Hematopoietic multipotent progenitor cell (in vitro differentiated cells): ENCODE measurements around the gene BCAS3. TPM values are rescaled to one million over a fixed set of nuclear protein-coding genes. Genes with fewer than 3 reads are reported as not detected.

Experiments used
- DNase-seq, 3 donors: peaks; one replicate each; pipeline ENCODE4 v3.0.0-alpha.2; 2011 to 2015; ENCODE audit warnings: low read depth in 2 of 3, low spot score in 2 of 3
- total RNA-seq: library from RNA; depleted of rRNA; stranded (reverse); fragments of >200 nt; gene quantifications from one replicate; pipeline ENCODE4 v1.2.3, GENCODE V29; 2012

Gene BCAS3
- total RNA-seq, 1 donor = 50.6 TPM

GRCh38 chr17:61265397-61265796 lies 587.7 kb downstream of the BCAS3 start:
- DNase-seq = no peak

GRCh38 chr17:61267847-61268246 lies 590.2 kb downstream of the BCAS3 start:
- no peak for DNase-seq

GRCh38 chr17:61275395-61275794 lies 597.7 kb downstream of the BCAS3 start:
- no peak for DNase-seq

- no peak for DNase-seq
Observed at GRCh38 chr17:61276806-61277205, 599.2 kb downstream of the BCAS3 start.

GRCh38 chr17:61279476-61280145 lies 602.0 kb downstream of the BCAS3 start:
- DNase-seq = no peak

- no peak for DNase-seq
Observed at GRCh38 chr17:61280338-61280737, 602.7 kb downstream of the BCAS3 start.

GRCh38 chr17:61280851-61281250 lies 603.2 kb downstream of the BCAS3 start:
- no peak for DNase-seq

- DNase-seq = no peak
Observed at GRCh38 chr17:61282377-61282776, 604.7 kb downstream of the BCAS3 start.

GRCh38 chr17:61283043-61283442 lies 605.4 kb downstream of the BCAS3 start:
- DNase-seq = no peak

GRCh38 chr17:61284174-61284573 lies 606.5 kb downstream of the BCAS3 start:
- DNase-seq = no peak

- no peak for DNase-seq
Observed at GRCh38 chr17:61284746-61285145, 607.1 kb downstream of the BCAS3 start.

GRCh38 chr17:61285526-61286320 lies 608.1 kb downstream of the BCAS3 start:
- no peak for DNase-seq

GRCh38 chr17:61286449-61286848 lies 608.8 kb downstream of the BCAS3 start:
- DNase-seq = no peak

- no peak for DNase-seq
Observed at GRCh38 chr17:61289408-61290385, 612.0 kb downstream of the BCAS3 start.

- DNase-seq = no peak
Observed at GRCh38 chr17:61291451-61292285, 614.0 kb downstream of the BCAS3 start.

GRCh38 chr17:61294286-61294685 lies 616.6 kb downstream of the BCAS3 start:
- DNase-seq = no peak

- DNase-seq = no peak
Observed at GRCh38 chr17:61294777-61295176, 617.1 kb downstream of the BCAS3 start.

GRCh38 chr17:61296058-61296457 lies 618.4 kb downstream of the BCAS3 start:
- no peak for DNase-seq

GRCh38 chr17:61299517-61300513 lies 622.2 kb downstream of the BCAS3 start:
- DNase-seq = no peak
